HG03108 (cell line): Measurements from ENCODE around the gene NSUN7.
"Not testable (repeated sequence)": the region's sequence is repeated elsewhere in the genome, so short reads cannot be mapped to it uniquely, and the experiment has no call there.

Source experiments
- ATAC-seq: cut with Tn5 transposase; IDR thresholded peaks from one replicate; pipeline ENCODE4 v1.9.1; 2021; ENCODE audit warnings: moderate library complexity; ENCODE audit not compliant: unreplicated experiment

The NSUN7 gene

DNA sequence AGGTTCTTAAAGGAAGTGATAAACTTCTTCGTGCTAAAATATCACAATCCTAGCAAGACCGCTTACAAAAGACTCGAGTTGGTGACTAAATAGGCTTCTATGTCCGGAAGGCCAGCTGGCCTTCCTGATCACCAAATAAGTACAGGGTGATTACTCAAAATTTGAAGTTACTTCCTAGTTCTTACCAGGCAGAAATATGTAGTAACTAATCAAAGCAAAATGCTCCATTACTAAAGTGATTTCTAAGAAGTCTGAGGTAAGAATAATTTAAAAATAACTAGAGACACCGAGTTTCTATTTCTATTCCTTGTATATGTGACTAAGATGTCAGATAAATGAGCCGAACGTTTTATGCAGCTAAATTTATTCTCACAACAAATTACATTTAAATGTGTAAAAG, 62.2 kb downstream of the NSUN7 start:
- no peak for ATAC-seq

DNA sequence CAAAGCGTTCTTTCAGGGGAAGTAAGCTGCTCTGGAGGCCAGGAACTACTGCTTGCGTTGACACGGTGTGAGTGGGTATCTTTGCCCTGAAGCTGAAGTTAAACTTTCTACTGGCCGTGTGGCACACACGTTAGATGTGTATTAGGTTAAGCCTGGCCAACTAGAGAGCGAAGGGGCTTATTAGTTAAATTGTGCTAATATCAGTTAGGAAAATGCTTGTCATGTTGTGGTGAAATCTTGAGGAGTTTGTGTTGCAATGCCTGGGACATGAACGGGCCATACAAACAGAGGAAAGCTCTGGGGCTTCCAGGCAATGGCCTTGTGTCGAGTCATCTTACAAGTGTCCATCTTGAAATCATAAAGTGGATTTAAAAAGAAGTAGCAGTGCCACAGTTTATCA, 62.6 kb downstream of the NSUN7 start:
- ATAC-seq = no peak

DNA sequence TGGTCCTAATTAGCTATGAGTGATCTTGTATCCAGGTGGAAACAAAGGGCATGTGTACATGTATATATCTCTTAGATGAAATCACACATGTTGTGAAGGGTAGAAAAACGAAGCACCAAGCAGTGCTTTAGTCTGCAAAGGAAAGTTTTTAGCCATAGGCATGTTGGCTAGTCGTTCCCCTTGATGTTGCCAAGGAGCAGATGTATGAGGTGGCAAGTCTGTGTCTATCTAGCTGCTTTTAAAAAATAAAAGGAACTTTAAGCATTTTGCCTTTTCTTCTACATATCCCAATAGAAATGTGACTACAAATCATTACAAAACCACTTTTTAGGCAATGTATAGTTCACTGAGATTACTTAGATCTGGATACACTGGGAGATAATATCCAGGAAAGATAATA, 63.1 kb downstream of the NSUN7 start:
- no peak for ATAC-seq

DNA sequence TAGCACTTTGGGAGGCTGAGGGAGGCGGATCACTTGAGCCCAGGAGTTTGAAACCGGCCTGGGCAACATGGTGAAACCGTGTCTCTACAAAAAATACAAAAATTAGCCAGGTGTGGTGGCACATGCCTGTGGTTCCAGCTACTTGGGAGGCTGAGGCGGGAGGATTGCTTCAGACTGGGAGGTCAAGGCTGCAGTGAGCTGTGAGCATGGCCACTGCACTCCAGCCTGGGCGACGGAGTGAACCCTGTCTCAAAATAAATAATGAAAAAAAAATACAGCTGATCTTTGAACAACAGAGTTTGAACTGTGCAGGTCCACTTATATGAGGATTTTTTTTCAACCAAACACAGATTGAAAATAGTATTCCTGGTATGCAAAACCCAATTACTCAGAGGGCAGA, 67.4 kb downstream of the NSUN7 start:
- not testable (repeated sequence) for ATAC-seq

DNA sequence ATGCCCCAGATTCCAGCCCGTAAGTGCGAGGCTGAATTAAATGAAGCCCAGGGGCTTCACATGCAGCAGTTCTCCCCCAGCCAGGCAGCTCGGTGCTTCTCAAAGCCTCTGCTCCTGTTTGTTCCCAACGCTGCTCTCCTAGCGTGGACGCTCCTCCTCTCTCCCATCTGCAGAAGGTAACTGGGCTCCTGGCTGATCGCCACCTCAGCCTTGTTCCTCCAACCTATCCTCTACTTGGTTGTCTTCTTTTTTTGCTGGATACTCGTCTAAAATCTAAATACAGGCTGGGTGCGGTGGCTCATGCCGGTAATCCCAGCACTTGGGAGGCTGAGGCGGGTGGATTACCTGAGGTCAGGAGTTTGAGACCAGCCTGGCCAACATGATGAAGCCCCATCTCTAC, 70.3 kb downstream of the NSUN7 start:
- no peak for ATAC-seq

DNA sequence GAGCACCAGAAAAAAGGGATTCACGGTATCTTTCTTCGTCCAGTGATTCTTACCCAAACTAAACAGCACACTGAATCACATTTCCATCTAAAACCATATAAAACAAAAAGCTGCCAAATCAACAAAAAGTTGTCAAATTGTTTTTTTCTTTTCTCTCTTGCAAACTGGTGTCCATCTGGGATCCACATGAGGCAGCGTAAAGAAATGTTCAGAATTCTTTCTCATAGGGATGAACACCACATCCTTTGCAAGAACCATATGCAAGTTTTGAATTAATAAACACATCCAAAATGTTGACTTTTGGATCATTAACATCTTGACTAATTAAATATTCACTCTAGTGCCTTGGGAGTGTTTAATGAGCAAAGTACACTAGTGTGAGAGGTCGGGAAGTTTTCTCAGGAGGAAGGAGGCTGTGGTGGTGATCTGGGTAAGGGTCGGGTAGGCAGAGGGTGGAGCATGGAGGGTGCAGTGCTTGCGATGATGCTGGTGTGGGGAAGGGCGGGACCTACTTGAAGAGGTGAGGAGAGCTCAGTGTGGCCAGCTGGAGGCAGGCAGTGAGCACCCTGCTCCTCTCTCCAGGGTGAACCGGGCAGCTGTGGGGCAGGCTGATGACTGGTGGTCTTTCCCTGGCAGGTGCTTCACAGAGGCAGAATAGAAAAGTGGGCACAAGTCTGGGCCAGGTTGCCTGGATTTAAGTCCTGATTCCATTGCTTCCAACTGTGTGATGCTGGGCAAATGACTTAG, 72.8 kb downstream of the NSUN7 start:
- no peak for ATAC-seq

DNA sequence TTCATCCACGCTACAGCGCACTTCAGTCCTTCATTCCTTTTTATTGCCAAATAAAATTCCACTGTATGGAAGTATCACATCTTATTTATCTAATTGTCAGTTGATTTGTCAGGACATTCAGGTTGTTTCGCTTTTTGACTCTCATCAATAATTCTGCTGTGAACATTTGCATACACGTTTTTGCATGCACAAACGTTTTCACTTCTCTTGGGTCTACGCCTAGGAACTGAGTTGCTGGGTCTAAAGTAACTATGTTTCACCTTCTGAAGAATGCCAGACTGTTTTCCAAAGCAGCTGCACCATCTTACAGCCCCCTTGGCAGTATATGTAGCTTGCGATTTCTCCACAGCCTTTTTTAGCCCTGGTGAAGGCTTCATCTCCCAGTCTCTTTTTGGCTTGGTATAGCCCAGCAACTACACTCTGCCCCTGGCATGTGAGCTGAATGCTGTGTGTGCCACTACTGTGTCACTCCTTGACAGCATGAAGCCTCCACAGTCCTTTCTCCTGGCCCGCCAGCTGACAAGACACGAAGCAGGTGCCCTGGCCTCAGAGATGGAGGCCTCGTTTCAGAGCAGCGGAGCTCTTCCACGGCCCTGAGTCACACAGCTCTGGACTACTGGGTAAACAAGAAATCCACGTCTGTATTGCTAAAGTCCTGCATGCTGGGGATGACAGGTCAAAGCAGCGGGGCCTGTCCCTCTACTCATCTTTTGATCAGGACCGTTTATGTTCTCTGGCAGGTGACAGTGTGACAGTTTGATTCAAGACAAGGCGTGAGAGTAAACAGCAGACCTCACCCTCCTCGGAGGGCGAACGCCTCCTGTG, 75.5 kb downstream of the NSUN7 start:
- no peak for ATAC-seq

DNA sequence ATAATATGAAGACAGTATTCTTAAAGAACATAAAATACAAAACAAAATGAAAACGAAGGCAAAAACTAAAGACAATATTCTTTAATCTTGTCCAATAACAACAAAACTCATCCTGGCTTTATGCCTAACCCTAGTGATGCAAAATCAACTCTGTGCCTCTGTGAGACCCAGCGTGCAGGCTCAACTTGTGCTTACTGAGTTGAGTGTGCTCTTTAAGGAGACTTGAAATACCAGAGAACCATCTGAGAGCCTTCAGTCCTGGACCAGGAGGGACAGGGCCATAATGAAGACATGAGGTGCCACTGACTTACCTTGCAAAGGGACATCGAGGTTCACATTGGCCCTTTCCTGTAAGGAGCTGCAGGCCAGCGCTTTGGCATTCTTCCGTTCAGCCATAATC, 77.1 kb downstream of the NSUN7 start:
- ATAC-seq = no peak

DNA sequence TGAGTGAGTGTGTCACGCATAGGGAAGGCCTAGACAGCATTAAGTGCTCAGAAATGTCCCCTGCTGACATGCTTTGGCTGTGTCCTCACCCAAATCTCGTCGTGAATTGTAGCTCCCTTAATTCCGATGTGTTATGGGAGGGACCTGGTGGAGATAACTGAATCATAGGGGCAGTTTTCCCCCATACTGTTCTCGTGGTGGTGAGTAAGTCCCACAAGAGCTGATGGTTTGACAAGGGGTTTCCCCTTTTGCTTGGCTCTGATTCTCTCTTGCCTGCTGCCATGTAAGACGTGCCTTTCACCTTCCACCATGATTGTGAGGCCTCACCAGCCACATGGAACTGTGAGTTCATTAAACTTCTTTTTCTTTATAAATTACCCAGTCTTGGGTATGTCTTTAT, 78.0 kb downstream of the NSUN7 start:
- no peak for ATAC-seq

DNA sequence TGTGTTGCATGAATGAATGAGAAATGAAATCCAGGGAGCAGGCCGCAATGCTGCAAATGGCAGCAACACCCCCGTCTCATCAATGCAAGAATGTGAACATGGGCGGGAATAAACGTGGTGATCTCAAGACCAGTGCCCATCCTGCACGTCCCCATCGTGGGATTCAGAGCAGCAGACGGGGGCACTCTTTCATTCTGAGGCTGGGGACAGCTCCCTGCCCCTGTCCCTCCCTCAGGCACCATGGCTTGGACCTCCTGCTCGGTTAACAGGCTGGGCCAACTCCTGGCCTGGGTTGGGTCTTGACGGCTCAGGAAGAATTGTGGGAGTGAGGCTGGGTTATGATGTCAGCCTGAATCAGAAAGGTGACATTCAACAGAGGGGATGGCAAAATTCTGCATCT, 78.9 kb downstream of the NSUN7 start:
- no peak for ATAC-seq

DNA sequence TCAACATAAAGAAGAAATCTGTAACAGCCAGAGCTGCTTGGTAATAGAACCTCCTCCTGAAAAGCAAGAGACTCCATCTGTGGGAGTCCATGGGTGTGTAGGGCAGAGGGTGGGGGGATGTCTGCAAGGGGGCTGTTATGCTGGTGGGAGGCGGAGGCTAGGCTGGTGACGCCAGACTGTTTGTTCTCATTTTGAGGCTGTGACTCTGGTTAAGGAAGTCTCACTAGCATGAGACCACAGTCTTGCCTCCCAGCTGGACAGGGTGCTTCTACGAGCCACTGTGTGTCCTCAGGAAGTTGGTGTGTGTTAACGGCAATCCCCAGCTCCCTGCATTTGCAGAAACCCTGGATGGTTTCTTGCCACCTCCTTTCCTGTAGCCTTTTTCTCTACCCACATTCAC, 79.8 kb downstream of the NSUN7 start:
- ATAC-seq = no peak

DNA sequence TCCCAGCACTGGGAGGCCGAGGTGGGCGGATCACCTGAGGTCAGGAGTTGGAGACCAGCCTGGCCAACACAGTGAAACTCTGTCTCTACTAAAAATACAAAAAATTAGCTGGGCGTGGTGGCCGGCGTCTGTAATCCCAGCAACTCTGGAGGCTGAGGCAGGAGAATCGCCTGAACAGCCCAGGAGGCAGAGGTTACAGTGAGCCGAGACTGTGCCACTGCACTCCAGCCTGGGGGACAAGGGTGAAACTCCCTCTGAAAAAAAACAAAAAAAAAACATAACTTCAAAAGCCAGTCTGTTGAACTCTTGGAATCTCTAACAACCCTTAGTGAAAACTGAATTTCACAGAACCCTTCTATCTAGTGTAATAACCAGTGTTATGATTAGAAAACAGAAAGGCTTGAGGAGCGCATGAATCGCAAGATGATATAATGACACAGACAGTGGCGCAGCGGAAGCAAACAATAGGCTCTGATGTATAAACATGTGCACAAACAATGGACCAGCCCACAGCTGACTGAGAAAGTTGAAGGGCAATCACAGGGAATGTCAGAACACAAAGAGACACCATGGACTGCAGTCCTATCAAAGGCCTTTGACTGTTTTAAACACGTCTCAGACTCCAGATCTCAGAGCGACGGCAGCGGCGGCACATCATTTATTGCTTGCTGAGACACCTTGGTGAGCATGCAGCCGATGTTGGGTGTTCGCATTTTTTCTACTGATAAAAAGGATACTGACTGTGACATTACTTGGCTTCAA, 81.6 kb downstream of the NSUN7 start:
- ATAC-seq = no peak

DNA sequence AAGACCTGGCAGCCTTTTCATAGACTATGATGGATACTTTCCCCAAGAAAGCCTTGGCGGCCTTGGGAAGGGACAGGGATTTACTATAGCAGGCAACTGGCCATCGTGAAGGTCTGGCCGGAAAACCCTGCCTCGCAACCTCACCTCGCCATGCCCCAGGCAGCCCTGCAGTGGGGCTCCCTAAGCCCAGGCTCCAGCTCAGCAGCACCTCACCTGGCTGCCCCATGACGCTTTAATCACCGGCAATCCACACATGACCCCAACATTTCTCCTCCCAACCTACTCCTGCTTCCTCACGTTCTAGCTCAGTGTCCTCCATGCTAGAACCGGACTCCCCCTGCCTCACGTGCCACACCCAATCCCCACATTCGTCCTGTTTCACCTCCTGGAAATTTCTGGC, 82.4 kb downstream of the NSUN7 start:
- ATAC-seq = no peak

DNA sequence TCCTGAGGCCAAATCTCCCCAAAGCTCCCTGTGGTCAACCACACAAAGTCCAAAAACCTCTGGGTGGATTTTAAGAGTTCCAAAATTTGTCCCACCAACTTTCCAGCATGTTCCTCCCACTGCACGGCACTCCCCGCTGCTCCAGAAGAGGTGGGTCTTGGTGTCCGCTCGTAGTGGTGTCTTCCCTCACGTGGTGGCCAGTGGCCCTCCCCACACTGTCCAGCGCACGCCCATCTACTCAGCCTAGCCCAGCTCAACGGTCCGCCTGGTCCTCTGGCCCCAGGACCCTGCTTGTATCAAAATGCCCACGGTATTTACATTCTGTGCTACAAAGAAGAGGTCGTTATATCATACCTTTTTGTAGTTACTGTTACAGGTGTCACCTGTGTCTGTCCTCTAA, 83.5 kb downstream of the NSUN7 start:
- ATAC-seq = no peak

DNA sequence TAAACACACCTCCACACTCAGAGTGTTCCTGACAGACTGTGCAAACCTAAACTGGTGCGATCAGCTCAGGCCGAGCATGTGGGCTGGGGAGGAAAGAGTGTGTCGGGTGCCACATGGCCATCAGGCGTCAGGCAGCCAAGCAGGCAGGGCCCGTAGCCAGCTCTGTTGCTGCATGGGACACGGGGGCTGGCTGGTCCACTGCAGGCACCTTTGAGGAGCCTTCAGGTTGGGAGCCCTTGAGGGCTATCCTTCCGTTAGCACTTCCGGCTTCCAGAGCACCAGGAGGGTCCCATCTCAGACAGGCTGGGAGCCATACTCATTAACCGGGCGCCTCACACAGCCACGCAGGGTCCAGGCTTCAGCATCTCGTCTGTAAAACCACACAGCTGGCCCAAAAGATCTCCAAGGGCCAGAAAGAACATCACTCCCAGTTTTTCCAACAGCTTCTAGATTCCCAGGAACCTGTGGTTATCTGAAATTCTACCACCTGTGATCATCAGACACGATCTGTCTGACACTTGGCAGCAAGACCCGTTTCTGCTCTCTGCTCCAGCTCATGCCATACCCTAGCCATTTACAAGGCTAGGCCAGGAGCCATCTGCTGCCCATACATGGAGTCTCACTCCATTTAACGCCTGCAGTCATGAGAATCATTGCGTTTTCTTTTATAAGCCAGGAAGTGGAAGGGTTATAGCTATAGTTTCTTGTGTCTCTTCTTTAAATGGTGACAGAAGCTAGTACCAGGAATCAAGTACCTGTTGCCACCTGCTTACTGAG, 87.5 kb downstream of the NSUN7 start:
- no peak for ATAC-seq

DNA sequence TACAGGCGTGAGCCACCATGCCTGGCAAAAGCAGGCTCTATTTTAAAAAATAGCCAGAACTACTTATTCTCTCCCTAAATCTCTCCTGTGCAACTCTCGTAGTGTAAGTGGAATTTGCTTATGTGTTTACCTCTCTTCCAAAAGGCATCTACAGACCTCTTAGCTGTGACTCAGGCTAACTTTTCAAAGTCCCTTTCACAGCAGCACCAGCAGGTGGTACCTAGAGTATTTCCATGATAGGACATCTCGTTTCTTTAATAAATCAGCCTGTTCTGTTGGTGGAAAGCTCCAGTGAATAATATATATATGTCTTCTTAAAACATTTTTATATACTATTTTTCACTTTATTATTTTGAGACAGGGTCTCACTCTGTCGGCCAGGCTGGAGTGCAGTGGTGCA, 89.0 kb downstream of the NSUN7 start:
- no peak for ATAC-seq

DNA sequence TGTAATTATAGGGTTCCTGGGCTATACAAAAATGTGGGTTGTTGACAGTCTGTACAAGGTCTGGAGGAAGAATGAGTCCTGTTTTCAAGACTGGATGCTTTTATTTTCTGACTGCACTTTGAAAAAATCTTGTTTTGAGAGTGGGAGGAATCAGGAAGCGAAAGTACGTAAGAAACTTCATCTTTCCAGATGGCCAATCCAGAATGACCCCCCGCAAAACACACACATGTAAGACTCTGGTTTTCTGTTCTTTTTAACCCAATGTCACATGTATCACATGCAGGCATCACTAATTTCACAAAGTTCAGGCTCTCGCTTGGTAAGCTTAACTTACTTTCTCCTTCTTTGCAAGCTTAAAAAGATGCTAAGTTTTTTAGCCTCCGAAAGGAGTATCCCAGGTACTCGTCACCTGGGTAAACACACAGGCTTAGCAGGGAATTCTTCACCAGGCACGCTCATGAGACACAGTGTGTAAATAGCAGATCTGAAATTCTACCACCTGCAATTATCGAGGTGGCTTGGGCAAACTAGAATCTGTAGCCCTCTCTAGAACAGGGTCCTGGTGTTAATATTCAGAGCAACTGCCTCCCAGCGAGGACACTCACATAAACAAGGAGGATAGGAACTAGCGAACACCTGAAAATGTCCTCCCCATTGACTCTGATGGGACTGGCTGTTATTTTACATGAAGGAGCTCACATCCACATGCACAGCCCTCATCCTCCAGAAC, 90.7 kb downstream of the NSUN7 start:
- no peak for ATAC-seq

DNA sequence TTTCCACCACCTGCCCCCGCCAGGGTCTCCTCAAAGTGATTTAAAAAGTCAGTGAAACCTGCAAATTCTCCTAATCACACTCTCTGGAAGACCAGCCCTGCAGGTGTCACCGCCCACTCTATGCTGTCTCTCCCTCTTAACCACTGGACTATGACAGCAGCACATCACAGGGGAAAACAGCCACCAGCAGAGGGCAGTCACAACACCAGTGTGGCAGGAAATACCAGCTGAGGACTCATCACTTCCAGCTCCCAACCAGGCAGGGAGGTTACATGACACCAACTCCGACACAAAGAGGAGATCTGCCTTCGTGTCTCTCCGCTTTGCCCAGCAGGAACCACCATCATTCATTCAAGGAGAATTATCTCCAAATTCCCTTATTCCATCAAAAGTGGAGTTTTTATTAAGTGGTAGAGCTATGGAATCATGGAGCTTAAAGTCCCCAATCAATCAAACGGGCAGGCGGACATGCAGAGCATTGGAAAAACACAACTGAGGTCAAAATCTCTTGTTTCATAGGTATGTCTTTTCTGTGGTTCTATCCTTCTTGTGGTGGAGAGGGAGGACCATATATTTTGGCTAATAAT, 91.3 kb downstream of the NSUN7 start:
- ATAC-seq = peak; percentile 55

DNA sequence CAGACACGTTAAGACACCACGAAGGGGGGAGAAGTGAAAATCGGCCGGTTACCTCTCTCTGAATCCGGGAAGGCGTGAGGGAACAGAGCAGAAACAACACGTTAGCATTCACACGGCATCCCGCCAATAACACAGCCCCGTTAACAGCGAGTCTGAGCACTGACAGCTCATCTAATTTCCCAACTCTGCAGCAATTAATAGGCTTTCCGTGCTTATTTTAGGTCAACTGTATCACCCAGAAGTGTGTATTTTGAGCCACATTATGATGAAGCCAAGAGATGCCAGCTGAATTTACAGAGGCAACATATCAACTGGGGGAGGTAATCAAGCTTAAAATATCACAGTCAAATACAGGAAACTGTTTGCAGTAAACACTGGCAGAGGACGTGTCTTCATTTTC, 92.6 kb downstream of the NSUN7 start:
- ATAC-seq = no peak
